Adrenal gland (tissue), 12 donors: ENCODE measurements around the gene DCC. TPM values are rescaled to one million over a fixed set of nuclear protein-coding genes. Genes with fewer than 3 reads are reported as not detected.

Source experiments
- DNase-seq, 7 donors: peaks; one replicate each; pipeline ENCODE4 v3.0.0-alpha.2; 2019 to 2020
- H3K27ac ChIP-seq, 5 donors: fragments of 200-600 bp; sonication (generic) in 4 of 5; 1 replicate in 3 of 5; 2 replicates in 2 of 5; pipeline versions ENCODE4 v1.5.1 to v1.8.0; 2016 to 2020; ENCODE audit warnings: mild to moderate bottlenecking in 1 of 5
- H3K27me3 ChIP-seq: fragments of 200-600 bp; 2 replicates; pipeline ENCODE4 v1.8.0; 2021
- H3K36me3 ChIP-seq, 2 donors: fragments of 200-600 bp; replicated peaks in 1 of 2; 1 replicate in 1 of 2; 2 replicates in 1 of 2; pipeline versions ENCODE4 v1.5.1 to v1.8.0; 2018 to 2022
- H3K4me1 ChIP-seq, 2 donors: fragments of 200-600 bp; replicated peaks in 1 of 2; 1 replicate in 1 of 2; 2 replicates in 1 of 2; pipeline versions ENCODE4 v1.5.1 to v1.8.0; 2018 to 2021
- H3K4me3 ChIP-seq, 4 donors: fragments of 200-600 bp; sonication (generic) in 3 of 4; one replicate each; pipeline ENCODE4 v1.5.1; 2016 to 2018
- H3K9me3 ChIP-seq, 3 donors: fragments of 200-600 bp; sonication (generic) in 1 of 3; replicated peaks in 1 of 3; 1 replicate in 2 of 3; 2 replicates in 1 of 3; pipeline versions ENCODE4 v1.5.1 to v1.8.0; 2016 to 2021
- CTCF ChIP-seq, 6 experiments: fragments of 450-650 bp in 4 of 6; fragments of 200-600 bp in 2 of 6; sonication (generic) in 1 of 6; IDR thresholded peaks; 1 replicate in 5 of 6; 2 replicates in 1 of 6; pipeline versions ENCODE4 v1.5.1 to v1.8.0; 2016 to 2021; ENCODE audit warnings: antibody characterized with exemption in 6 of 6, mild to moderate bottlenecking in 2 of 6, moderate library complexity in 1 of 6
- POLR2A ChIP-seq, 2 donors: fragments of 450-650 bp; IDR thresholded peaks; one replicate each; pipeline ENCODE4 v1.6.1; 2017; ENCODE audit warnings: antibody characterized with exemption in 2 of 2, mild to moderate bottlenecking in 2 of 2, moderate library complexity in 1 of 2
- WGBS, 4 donors: extraction: QIAGEN DNeasy Blood & Tissue Kit in 2 of 4; methylation state at CpG; one replicate each; pipeline versions ENCODE4 v1.1.5 to v1.1.7; 2013 to 2017; 5-methylcytosine and 5-hydroxymethylcytosine counted together
- intact Hi-C, 2 donors: fragments of 100-400 bp; cut with DNase I; formaldehyde crosslinking; loops; one replicate each; pipeline versions ENCODE4 v1.14.1 to v1.15.0; 2022 to 2023
- polyA plus RNA-seq, 3 donors: library from polyadenylated mRNA; stranded (reverse); fragments of 200-250 nt in 2 of 3; fragments of 350-450 nt in 1 of 3; fragmentation: Illumina TruSeq in 1 of 3; extraction: RNeasy Lipid Tissue Mini Kit (QIAGEN cat#74804) in 1 of 3; gene quantifications; one replicate each; pipeline ENCODE4 v1.2.3, GENCODE V29; 2013 to 2014
- total RNA-seq, 9 donors: library from RNA; depleted of rRNA in 4 of 9; stranded (reverse); fragments of >200 nt in 4 of 9; fragments of 120-200 nt in 1 of 9; fragmentation: NEBNext Ultra II Directional in 1 of 9; extraction: Animal tissue kit (Norgen Biotek cat#: 25700) in 1 of 9; gene quantifications; one replicate each; pipeline versions ENCODE4 v1.1.0 to v1.2.4, GENCODE V29; 2013 to 2023
- donor health status: healthy with polysubstance abuse.
- donor health status: Bipolar disorder and iron deficiency.
- donor health status: DM: yes; HTN: yes; CAD: no.
- donor health status: DM: no; HTN: no; CAD: no.
- donor health status: DM: no; HTN: no; CAD: no.
- donor health status: DM: yes; HTN: yes; CAD: no.

Gene DCC
- total and polyA plus RNA-seq, 12 donors = 0.33 to 3.5 (median 1.1) TPM; not detected in 1

- TF ChIP-seq CTCF (IDR thresholded peaks at IDR 0.05) = no peak
- TF ChIP-seq POLR2A (IDR thresholded peaks at IDR 0.05) = no peak
- Histone ChIP-seq H3K9me3 (no peaks in the 10 kb centered on the region), H3K4me3 (no peak overlapping the region), H3K4me1 (no peaks in the 10 kb centered on the region), H3K36me3 (no peaks in the 10 kb centered on the region), H3K27me3 (no peaks in the 10 kb centered on the region), H3K27ac (no peak overlapping the region)
- DNase-seq = no peak
- 61 to 76% (median 75%) methylated on average over 3 of the region's 3 CpGs for WGBS, 4 donors
- intact Hi-C loops = no loop called here
These were observed 265.3 kb downstream of the DCC start for GRCh38 chr18:52605345-52605744.

- intact Hi-C loops = no loop called here
- WGBS, 4 donors = 76 to 85% (median 80%) methylated on average over 2 of the region's 2 CpGs
These were observed 268.0 kb downstream of the DCC start for GRCh38 chr18:52607985-52608384.

DNA sequence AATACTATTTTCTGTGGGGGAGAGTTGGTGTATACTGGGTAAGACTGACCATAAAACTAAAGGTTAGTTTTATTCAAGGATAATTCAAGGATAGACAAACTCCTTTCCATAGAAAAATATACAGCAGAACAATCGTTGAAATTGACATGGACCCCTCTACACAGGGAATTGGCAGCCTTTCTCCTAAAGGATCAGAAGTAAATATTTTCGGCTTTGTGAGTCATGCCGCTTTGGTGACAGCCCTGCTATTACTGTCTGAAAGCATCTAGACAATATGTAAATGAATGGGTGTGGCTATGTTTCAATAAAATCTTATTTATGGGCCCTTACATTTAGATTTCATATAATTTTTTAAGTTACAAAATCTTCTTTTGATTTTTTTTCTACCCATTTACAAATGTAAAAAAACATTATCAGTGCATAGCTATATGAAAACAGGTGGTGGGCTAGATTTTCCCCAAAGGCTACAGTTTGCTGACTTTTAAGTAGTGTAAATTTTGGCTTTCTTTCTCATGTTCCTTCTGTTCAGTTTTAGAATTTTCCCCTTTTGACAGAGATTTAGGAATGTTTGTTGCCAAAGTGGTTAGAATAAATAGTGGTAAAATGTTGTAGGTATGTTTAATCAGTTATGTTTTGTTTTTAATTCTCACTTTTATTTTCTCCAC, 270.6 kb downstream of the DCC start:
- H3K4me3 ChIP-seq = no peak overlapping the region
- intact Hi-C loops = no loop called here
- TF ChIP-seq CTCF (IDR thresholded peaks at IDR 0.05) (no peak), POLR2A (IDR thresholded peaks at IDR 0.05) (no peak)
- H3K27ac ChIP-seq = no peak overlapping the region
- no peaks in the 10 kb centered on the region for H3K36me3 ChIP-seq
- DNase-seq = no peak
- H3K9me3 ChIP-seq = no peaks in the 10 kb centered on the region
- H3K4me1 ChIP-seq = no peaks in the 10 kb centered on the region
- H3K27me3 ChIP-seq = no peaks in the 10 kb centered on the region
- 75 to 91% (median 80%) methylated on average over 3 of the region's 3 CpGs for WGBS, 4 donors

More at GRCh38 chr18:52607985-52608384, 268.0 kb downstream of the DCC start:
- H3K27ac ChIP-seq = no peak overlapping the region
- H3K27me3 ChIP-seq = no peaks in the 10 kb centered on the region
- no peaks in the 10 kb centered on the region for H3K4me1 ChIP-seq
- H3K4me3 ChIP-seq = no peak overlapping the region
- H3K9me3 ChIP-seq = no peaks in the 10 kb centered on the region
- no peak for DNase-seq
- no peak for TF ChIP-seq POLR2A (IDR thresholded peaks at IDR 0.05)
- no peak for TF ChIP-seq CTCF (IDR thresholded peaks at IDR 0.05)
- H3K36me3 ChIP-seq = no peaks in the 10 kb centered on the region

GRCh38 chr18:52612406-52612805, 272.4 kb downstream of the DCC start:
- no peak overlapping the region for H3K4me3 ChIP-seq
- intact Hi-C loops = no loop called here
- H3K36me3 ChIP-seq = no peaks in the 10 kb centered on the region
- no peak for TF ChIP-seq CTCF (IDR thresholded peaks at IDR 0.05)
- no peak for TF ChIP-seq POLR2A (IDR thresholded peaks at IDR 0.05)
- H3K27me3 ChIP-seq = no peaks in the 10 kb centered on the region
- no peaks in the 10 kb centered on the region for H3K4me1 ChIP-seq
- H3K9me3 ChIP-seq = no peaks in the 10 kb centered on the region
- no peak for DNase-seq
- no peak overlapping the region for H3K27ac ChIP-seq
